WERI-Rb-1 (cell line): ENCODE measurements around the gene TIMM17B.
"Not testable (repeated sequence)": the region's sequence is repeated elsewhere in the genome, so short reads cannot be mapped to it uniquely, and the experiment has no call there.

Experiments
- DNase-seq: peaks from one replicate; pipeline ENCODE4 v3.0.0-alpha.2; 2020
- H3K27ac ChIP-seq: fragments of 250-450 bp; sonication (Bioruptor Pico); 2 replicates; pipeline ENCODE4 v1.5.1; 2020; ENCODE audit warnings: mild to moderate bottlenecking, moderate library complexity
- H3K27me3 ChIP-seq: fragments of 250-450 bp; sonication (Bioruptor Pico); 2 replicates; pipeline ENCODE4 v1.5.1; 2021; ENCODE audit warnings: mild to moderate bottlenecking, low read depth, moderate library complexity; ENCODE audit not compliant: insufficient read depth, severe bottlenecking
- H3K36me3 ChIP-seq: fragments of 250-450 bp; sonication (Bioruptor Pico); 2 replicates; pipeline ENCODE4 v1.5.1; 2020; ENCODE audit warnings: mild to moderate bottlenecking, moderate library complexity
- H3K4me3 ChIP-seq: 2 replicates; pipeline ENCODE4 v1.5.1; 2011; ENCODE audit warnings: low read depth, mild to moderate bottlenecking, control low read depth, low read length
- H3K9me3 ChIP-seq: fragments of 250-450 bp; sonication (Bioruptor Pico); 2 replicates; pipeline ENCODE4 v1.5.1; 2021; ENCODE audit warnings: mild to moderate bottlenecking, moderate library complexity; ENCODE audit not compliant: severe bottlenecking
- TF ChIP-seq, protein P1 (sequence below): IDR thresholded peaks from 2 replicates; pipeline ENCODE4 v1.5.1; 2011; ENCODE audit warnings: low read depth, mild to moderate bottlenecking, control low read depth, inconsistent platforms, low read length

TIMM17B gene

DNA sequence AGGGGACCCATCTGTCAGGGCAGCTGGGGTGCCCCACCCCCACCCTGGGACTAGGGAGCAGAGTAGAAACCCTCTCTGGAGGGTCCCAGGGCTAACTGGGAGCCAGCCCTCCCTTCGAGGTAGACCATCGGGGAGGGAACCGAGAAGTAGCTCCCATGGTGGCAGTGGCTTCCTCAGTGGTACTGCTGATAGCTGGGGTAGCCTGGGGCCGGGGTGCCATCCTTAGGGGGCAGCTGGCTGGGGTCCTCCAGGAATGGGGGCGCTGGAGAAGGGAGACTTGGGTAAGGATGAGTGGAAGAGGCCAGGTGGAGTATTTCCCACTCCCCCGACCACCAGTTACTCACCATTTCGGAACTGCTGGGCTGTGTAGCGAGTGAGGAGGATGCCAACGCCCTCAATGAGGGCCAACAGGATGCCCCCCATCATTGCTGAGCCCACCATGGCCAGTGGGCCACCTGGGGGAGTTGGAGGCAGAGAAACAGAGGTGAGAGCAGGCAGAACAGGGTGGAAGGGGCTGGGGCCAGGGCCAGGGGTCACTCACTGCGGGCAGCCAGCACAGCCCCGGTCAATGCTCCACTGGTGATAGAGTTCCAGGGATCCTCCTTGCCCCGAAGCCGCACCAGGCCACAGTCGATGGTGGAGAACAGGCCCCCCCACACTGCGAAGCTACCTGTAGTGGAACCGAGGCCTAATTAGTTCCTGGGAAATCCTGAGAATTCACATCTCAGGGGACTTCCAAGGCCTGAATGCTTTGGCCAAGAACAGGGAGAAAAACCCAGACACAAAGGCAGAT, 3.8 kb downstream of the TIMM17B start:
- peaks cover 9% of the 10 kb centered on the region for H3K36me3 ChIP-seq
- H3K4me3 ChIP-seq: no peak overlapping the region
- DNase-seq: no peak
- no peak overlapping the region for H3K27ac ChIP-seq
- H3K27me3 ChIP-seq: peaks cover 6% of the 10 kb centered on the region
- no peaks in the 10 kb centered on the region for H3K9me3 ChIP-seq
- TF ChIP-seq, protein P1, sequence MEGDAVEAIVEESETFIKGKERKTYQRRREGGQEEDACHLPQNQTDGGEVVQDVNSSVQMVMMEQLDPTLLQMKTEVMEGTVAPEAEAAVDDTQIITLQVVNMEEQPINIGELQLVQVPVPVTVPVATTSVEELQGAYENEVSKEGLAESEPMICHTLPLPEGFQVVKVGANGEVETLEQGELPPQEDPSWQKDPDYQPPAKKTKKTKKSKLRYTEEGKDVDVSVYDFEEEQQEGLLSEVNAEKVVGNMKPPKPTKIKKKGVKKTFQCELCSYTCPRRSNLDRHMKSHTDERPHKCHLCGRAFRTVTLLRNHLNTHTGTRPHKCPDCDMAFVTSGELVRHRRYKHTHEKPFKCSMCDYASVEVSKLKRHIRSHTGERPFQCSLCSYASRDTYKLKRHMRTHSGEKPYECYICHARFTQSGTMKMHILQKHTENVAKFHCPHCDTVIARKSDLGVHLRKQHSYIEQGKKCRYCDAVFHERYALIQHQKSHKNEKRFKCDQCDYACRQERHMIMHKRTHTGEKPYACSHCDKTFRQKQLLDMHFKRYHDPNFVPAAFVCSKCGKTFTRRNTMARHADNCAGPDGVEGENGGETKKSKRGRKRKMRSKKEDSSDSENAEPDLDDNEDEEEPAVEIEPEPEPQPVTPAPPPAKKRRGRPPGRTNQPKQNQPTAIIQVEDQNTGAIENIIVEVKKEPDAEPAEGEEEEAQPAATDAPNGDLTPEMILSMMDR: no peak

DNA sequence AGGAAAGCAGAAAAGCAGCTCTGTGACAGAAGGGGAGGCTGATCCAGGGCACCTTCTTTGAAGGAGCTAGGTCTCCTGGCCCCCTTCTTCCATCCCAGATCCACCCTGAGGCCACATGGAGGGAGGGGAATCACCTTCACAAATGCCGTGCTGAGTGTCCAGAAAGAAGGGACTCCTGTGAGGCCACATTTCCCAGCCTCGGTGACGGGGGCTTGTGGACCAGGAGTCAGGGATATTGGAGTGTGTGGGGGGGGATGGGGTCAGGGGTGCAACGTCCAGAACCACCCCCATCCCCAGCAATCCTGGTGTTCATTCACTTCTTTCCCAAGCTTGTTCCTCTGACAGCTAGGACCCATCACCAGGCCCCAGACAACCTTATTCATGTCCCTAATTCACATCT, 4.7 kb downstream of the TIMM17B start:
- TF ChIP-seq, protein P1: no peak
- H3K27ac ChIP-seq: no peak overlapping the region
- H3K36me3 ChIP-seq: peaks cover 9% of the 10 kb centered on the region
- H3K4me3 ChIP-seq: no peak overlapping the region
- peaks cover 4% of the 10 kb centered on the region for H3K27me3 ChIP-seq
- no peaks in the 10 kb centered on the region for H3K9me3 ChIP-seq
- DNase-seq: no peak

DNA sequence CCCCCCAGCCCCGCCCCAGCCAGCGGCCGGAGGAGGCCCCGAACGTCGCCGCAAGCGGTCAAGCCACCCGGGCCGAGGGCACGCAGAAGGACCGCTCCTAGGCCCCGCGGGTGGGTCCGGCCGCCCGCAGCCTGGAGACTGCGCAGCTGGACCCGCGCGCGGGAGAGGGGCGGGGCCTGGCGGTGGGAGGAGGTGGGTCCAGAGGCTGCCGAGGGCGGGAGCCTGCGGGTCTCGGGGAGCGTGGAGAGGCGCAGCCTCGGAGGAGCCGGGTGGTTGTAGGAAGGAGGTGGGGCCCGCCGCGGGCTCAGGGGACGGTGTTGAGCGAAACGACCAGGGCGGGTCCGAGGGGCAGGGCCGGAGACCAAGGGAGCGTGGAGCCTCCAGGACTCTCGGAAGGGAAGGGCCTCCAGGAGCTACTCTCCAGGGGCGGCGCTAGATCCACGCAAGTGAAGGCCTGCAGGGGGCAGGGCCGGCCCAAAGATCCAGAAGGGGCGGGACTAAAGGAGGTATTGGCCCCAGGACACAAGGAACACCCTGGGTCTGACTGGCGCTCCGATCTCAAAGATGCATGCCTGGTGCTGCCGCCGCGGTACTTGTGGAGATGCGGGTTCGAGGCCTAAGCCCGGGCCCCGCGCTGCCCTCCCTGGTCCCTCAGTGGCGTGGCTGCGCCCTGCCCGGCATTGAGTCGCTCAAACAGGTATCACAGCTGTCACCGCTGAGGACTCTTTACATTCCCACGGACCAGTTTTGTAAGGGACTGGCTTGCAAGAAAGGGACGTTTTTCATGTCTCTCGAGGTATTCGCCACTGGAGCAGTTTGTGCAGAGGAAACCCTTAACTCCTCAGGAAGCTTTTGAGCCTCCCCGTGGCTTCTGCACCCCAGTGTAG, 5.9 kb downstream of the TIMM17B start:
- H3K27ac ChIP-seq: peak overlapping the region; percentile 76
- H3K27me3 ChIP-seq: peaks cover 4% of the 10 kb centered on the region
- peaks cover 9% of the 10 kb centered on the region for H3K36me3 ChIP-seq
- peak; percentile 92 for DNase-seq
- peak overlapping the region; percentile 53 for H3K4me3 ChIP-seq
- no peaks in the 10 kb centered on the region for H3K9me3 ChIP-seq
- TF ChIP-seq, protein P1: peak; percentile 59

DNA sequence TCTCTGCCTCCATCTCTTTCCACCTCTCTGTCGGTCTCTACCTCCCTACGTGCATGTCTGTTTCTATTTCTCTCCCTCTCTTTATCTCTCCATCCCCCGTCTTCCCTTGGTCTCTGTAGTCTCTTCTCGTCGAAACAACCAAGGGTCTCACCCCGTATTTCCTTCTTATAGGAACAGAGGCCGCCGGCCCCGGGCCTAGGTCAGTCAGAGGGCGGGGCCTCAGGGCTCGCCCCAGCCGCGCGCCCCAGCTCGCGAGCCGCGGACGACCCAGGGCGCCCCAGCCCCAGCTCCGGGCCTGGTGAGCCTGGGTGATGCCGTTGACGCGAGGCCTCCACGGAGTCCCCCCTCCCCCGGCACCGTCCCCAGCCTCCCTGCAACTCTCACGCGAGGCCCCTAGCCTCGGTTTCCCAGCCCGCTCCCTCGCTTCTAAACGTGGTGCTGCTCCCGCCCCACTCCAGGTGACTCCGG, 6.6 kb downstream of the TIMM17B start:
- no peak for DNase-seq
- peak overlapping the region; percentile 76 for H3K27ac ChIP-seq

DNA sequence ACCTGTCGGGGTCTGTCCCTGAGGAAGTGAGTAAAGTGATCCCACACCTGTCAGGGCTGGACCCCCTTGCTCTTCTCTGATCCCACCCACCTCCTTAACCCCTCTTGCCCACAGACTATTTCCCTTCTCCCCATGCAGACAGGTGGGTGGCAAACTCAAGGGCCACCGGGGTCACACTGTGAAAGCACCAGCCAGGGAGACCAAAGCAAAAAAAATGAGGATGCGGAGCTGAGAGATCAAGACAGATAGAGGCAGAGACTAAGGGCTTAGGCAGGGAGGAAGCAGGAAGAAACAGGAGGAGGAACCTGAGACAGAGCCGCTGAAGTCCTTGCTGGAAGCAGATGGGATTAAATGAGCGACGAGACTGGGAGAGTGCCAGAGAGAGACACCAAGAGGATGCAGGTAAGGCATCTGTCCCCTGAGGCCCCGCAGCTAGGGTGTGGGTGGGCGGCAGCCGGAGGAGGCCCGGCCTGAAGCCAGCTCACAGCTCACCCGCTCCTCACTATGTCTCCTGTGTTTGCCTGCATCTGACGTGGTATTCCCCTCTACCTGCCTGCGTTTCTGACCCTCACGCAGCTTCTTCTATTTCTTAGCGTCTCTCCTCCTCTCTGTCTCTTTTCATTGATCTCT, 7.2 kb downstream of the TIMM17B start:
- no peaks in the 10 kb centered on the region for H3K9me3 ChIP-seq
- TF ChIP-seq, protein P1: no peak
- peaks cover 9% of the 10 kb centered on the region for H3K36me3 ChIP-seq
- peak; percentile 56 for DNase-seq
- H3K27ac ChIP-seq: peak overlapping the region; percentile 76
- H3K27me3 ChIP-seq: peaks cover 4% of the 10 kb centered on the region
- peak overlapping the region; percentile 53 for H3K4me3 ChIP-seq

More for the DNA sequence above, 6.6 kb downstream of the TIMM17B start:
- peaks cover 9% of the 10 kb centered on the region for H3K36me3 ChIP-seq
- TF ChIP-seq, protein P1: no peak
- H3K27me3 ChIP-seq: peaks cover 4% of the 10 kb centered on the region
- H3K4me3 ChIP-seq: peak overlapping the region; percentile 53
- no peaks in the 10 kb centered on the region for H3K9me3 ChIP-seq

DNA sequence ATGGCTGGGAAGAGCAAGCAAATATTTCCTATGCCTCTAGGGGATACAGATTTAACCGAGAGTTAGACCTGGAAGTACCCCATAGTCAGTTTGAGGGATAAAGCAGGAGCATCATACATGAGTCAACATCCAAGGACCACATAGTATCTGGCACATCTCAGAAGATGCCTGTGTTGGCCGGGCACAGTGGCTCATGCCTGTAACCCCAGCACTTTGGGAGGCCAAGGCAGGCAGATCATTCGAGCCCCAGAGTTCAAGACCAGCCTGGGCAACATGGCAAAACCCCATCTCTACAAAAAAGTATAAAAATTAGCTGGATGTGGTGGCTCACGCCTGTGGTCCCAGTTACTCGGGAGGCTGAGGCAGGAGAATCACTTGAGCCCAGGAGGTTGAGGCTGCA, 11.0 kb downstream of the TIMM17B start:
- DNase-seq, H3K27ac ChIP-seq, H3K4me3 ChIP-seq, H3K27me3 ChIP-seq, H3K9me3 ChIP-seq, H3K36me3 ChIP-seq: not testable (repeated sequence)
